Mammary microvascular endothelial cell (primary cell): ENCODE measurements around the gene ISG15. TPM values are rescaled to one million over a fixed set of nuclear protein-coding genes. Genes with fewer than 3 reads are reported as not detected.

ENCODE experiments used
- total RNA-seq: library from RNA; depleted of rRNA; stranded (reverse); fragments of >200 nt; gene quantifications from 2 replicates; pipeline ENCODE4 v1.2.3, GENCODE V29; 2015

Gene ISG15
- 865 and 904 TPM in 2 replicates for total RNA-seq

GRCh38 chr1:1013105-1013921 lies at the start of gene ISG15:
Gene ISG15, plus strand, starts transcription at chr1:1013497. Its CDS starts 77 bp downstream, at chr1:1013574.

GRCh38 chr1:966135-966703 lies 47.1 kb upstream of the ISG15 start, which contains the start of gene PLEKHN1:
Gene PLEKHN1, plus strand, starts transcription at chr1:966482. Its CDS starts 50 bp downstream, at chr1:966532.

GRCh38 chr1:981955-982558 lies 31.2 kb upstream of the ISG15 start, which contains the start of gene PERM1:
Gene PERM1, minus strand, starts transcription at chr1:982093. Its CDS starts 1,064 bp downstream, at chr1:981029.

GRCh38 chr1:999725-1000356 lies 13.5 kb upstream of the ISG15 start, which contains the start of gene HES4:
Gene HES4, minus strand, starts transcription at chr1:1000097. Its CDS starts 124 bp downstream, at chr1:999973.

GRCh38 chr1:1020000-1020404 lies 6.7 kb downstream of the ISG15 start, which contains the start of gene AGRN:
Gene AGRN, plus strand, starts transcription at chr1:1020120. Its CDS starts 53 bp downstream, at chr1:1020173.

Other genes with a start within 250 kb of the ISG15 start
- gene SAMD11, start 89.6 kb upstream of the ISG15 start, total RNA-seq, result 0.20 TPM in 1 of 2 replicates, not detected in the other
- 76.7 and 99.4 TPM in 2 replicates for gene NOC2L, start 54.2 kb upstream of the ISG15 start, total RNA-seq
- 3.8 and 4.2 TPM in 2 replicates for gene KLHL17, start 52.9 kb upstream of the ISG15 start, total RNA-seq
- 0.80 and 1.3 TPM in 2 replicates for gene PLEKHN1, start 47.0 kb upstream of the ISG15 start, total RNA-seq
- not detected in 2 replicates for gene PERM1, start 31.4 kb upstream of the ISG15 start, total RNA-seq
- gene HES4, start 13.4 kb upstream of the ISG15 start, total RNA-seq, result 12.7 and 14.3 TPM in 2 replicates
- 107 and 115 TPM in 2 replicates for gene AGRN, start 6.6 kb downstream of the ISG15 start, total RNA-seq
- not detected in 2 replicates for gene RNF223, start 60.8 kb downstream of the ISG15 start, total RNA-seq
- 14.0 and 15.6 TPM in 2 replicates for gene C1orf159, start 102.6 kb downstream of the ISG15 start, total RNA-seq
- not detected in 2 replicates for gene TTLL10, start 160.4 kb downstream of the ISG15 start, total RNA-seq
- gene TNFRSF18, start 193.1 kb downstream of the ISG15 start, total RNA-seq, result not detected in 2 replicates
- gene TNFRSF4, start 200.7 kb downstream of the ISG15 start, total RNA-seq, result 1.4 and 2.0 TPM in 2 replicates
- gene SDF4, start 218.5 kb downstream of the ISG15 start, total RNA-seq, result 205 and 217 TPM in 2 replicates
- gene B3GALT6, start 218.7 kb downstream of the ISG15 start, total RNA-seq, result 27.9 and 30.2 TPM in 2 replicates
- gene C1QTNF12, start 233.2 kb downstream of the ISG15 start, total RNA-seq, result 0.25 and 0.27 TPM in 2 replicates